ENCODE data around the gene TIFAB. TPM values are rescaled to one million over a fixed set of nuclear protein-coding genes. Genes with fewer than 3 reads are reported as not detected.
A peak's percentile ranks its signal among the peaks of the same experiment; 100 is the strongest.

TIFAB gene
- total RNA-seq, 1 donor from 2014 or later = not detected

GRCh38 chr5:135493406-135494180 is 41.4 kb upstream of the TIFAB start:
- Histone ChIP-seq H3K9me3 (no peaks in the 10 kb centered on the region), H3K4me1 (peaks cover 0 to 18% of the 10 kb centered on the region in 2 donors), H3K27ac (peak overlapping the region; percentile 71 to 79), H3K36me3 (no peaks in the 10 kb centered on the region), H3K4me3 (no peak overlapping the region), H3K27me3 (no peaks in the 10 kb centered on the region)
- no peak for TF ChIP-seq CTCF (IDR thresholded peaks at IDR 0.05)
- intact Hi-C loops (cut with DNase I) = loop anchor here (10.0 kb wide), 1 partner anchor 249 kb away; no protein-coding TSS in a partner anchor
- DNase-seq (ENCODE audit: low spot score in 2 of 2) = peak in 1 of 2 donors; percentile 69

GRCh38 chr5:135492319-135492626 is 40.1 kb upstream of the TIFAB start:
- Histone ChIP-seq H3K4me3 (no peak overlapping the region), H3K27me3 (no peaks in the 10 kb centered on the region), H3K4me1 (peaks cover 0 to 21% of the 10 kb centered on the region in 2 donors), H3K27ac (no peak overlapping the region), H3K9me3 (no peaks in the 10 kb centered on the region), H3K36me3 (no peaks in the 10 kb centered on the region)
- no peak for TF ChIP-seq CTCF (IDR thresholded peaks at IDR 0.05)
- intact Hi-C loops (cut with DNase I) = loop anchor here (10.0 kb wide), 1 partner anchor 247 kb away; no protein-coding TSS in a partner anchor
- DNase-seq (ENCODE audit: low spot score in 2 of 2) = no peak

GRCh38 chr5:135491552-135492318 is 39.6 kb upstream of the TIFAB start:
- no peaks in the 10 kb centered on the region for H3K36me3 ChIP-seq
- no peaks in the 10 kb centered on the region for H3K9me3 ChIP-seq
- H3K27me3 ChIP-seq = no peaks in the 10 kb centered on the region
- peaks cover 0 to 21% of the 10 kb centered on the region in 2 donors for H3K4me1 ChIP-seq
- no peak for TF ChIP-seq CTCF (IDR thresholded peaks at IDR 0.05)
- intact Hi-C loops (cut with DNase I) = loop anchor here (10.0 kb wide), 1 partner anchor 247 kb away; no protein-coding TSS in a partner anchor
- no peak for DNase-seq (ENCODE audit: low spot score in 2 of 2)
- H3K27ac ChIP-seq = no peak overlapping the region
- H3K4me3 ChIP-seq = no peak overlapping the region

- Histone ChIP-seq H3K4me3 (no peak overlapping the region), H3K9me3 (no peaks in the 10 kb centered on the region), H3K27me3 (no peaks in the 10 kb centered on the region), H3K27ac (no peak overlapping the region), H3K36me3 (no peaks in the 10 kb centered on the region), H3K4me1 (peaks cover 0 to 21% of the 10 kb centered on the region in 2 donors)
- no peak for DNase-seq (ENCODE audit: low spot score in 2 of 2)
- TF ChIP-seq CTCF (IDR thresholded peaks at IDR 0.05) = no peak
- intact Hi-C loops (cut with DNase I) = loop anchor here (10.0 kb wide), 1 partner anchor 246 kb away; no protein-coding TSS in a partner anchor
Measured at GRCh38 chr5:135491038-135491551, 38.9 kb upstream of the TIFAB start.

GRCh38 chr5:135490245-135491037 is 38.3 kb upstream of the TIFAB start:
- DNase-seq (ENCODE audit: low spot score in 2 of 2) = no peak
- intact Hi-C loops (cut with DNase I) = loop anchor here (10.0 kb wide), 1 partner anchor 246 kb away; no protein-coding TSS in a partner anchor

More at GRCh38 chr5:135490245-135491037, 38.3 kb upstream of the TIFAB start:
- H3K9me3 ChIP-seq = no peaks in the 10 kb centered on the region
- peaks cover 0 to 21% of the 10 kb centered on the region in 2 donors for H3K4me1 ChIP-seq
- H3K36me3 ChIP-seq = no peaks in the 10 kb centered on the region
- H3K27me3 ChIP-seq = no peaks in the 10 kb centered on the region
- H3K4me3 ChIP-seq = peak overlapping the region; percentile 49 to 69
- TF ChIP-seq CTCF (IDR thresholded peaks at IDR 0.05) = no peak
- H3K27ac ChIP-seq = no peak overlapping the region
